Testis (tissue), 3 donors: ENCODE measurements around the gene CSMD2. TPM values are rescaled to one million over a fixed set of nuclear protein-coding genes. Genes with fewer than 3 reads are reported as not detected.

Experiments
- DNase-seq: peaks from one replicate; pipeline ENCODE4 v3.0.0-alpha.2; 2019
- H3K27ac ChIP-seq, 2 donors: fragments of 200-600 bp; sonication (generic); one replicate each; pipeline ENCODE4 v1.5.1; 2019
- H3K27me3 ChIP-seq: fragments of 200-600 bp; sonication (generic); one replicate; pipeline ENCODE4 v1.5.1; 2019
- H3K36me3 ChIP-seq: fragments of 200-600 bp; sonication (generic); one replicate; pipeline ENCODE4 v1.5.1; 2017; ENCODE audit warnings: low read depth; ENCODE audit errors: missing control alignments
- H3K4me1 ChIP-seq: fragments of 200-600 bp; sonication (generic); one replicate; pipeline ENCODE4 v1.5.1; 2019
- H3K4me3 ChIP-seq, 2 donors: fragments of 200-600 bp; sonication (generic); one replicate each; pipeline ENCODE4 v1.5.1; 2017 to 2019
- H3K9me3 ChIP-seq: fragments of 200-600 bp; sonication (generic); one replicate; pipeline ENCODE4 v1.5.1; 2017
- POLR2A ChIP-seq: fragments of 450-650 bp; IDR thresholded peaks from one replicate; pipeline ENCODE4 v1.6.1; 2017; ENCODE audit warnings: antibody characterized with exemption, mild to moderate bottlenecking, moderate library complexity
- WGBS, 2 donors: methylation state at CpG; one replicate each; pipeline ENCODE4 v1.1.5; 2018; 5-methylcytosine and 5-hydroxymethylcytosine counted together
- intact Hi-C: fragments of 100-400 bp; cut with DNase I; formaldehyde crosslinking; loops from one replicate; pipeline ENCODE4 v1.15.1; 2023; ENCODE audit warnings: low total_unique reads
- polyA plus RNA-seq: library from polyadenylated mRNA; stranded (reverse); fragments of 350-450 nt; fragmentation: Illumina TruSeq; extraction: RNeasy Lipid Tissue Mini Kit (QIAGEN cat#74804); gene quantifications from one replicate; pipeline ENCODE4 v1.2.3, GENCODE V29; 2014; ENCODE audit warnings: low read depth, low replicate concordance; ENCODE audit not compliant: insufficient read depth
- total RNA-seq, 2 donors: library from RNA; depleted of rRNA; stranded (reverse); fragments of >200 nt; gene quantifications; one replicate each; pipeline ENCODE4 v1.2.3, GENCODE V29; 2016
- TF ChIP-seq, protein P1 (sequence below), 3 experiments: fragments of 450-650 bp in 2 of 3; fragments of 200-600 bp in 1 of 3; sonication (generic) in 1 of 3; IDR thresholded peaks; one replicate each; pipeline ENCODE4 v1.5.1; 2016 to 2019; ENCODE audit warnings: antibody characterized with exemption in 3 of 3, mild to moderate bottlenecking in 2 of 3, moderate library complexity in 1 of 3

CSMD2 gene
- total and polyA plus RNA-seq, 3 donors from 2014 or later, result 1.2 to 3.8 (median 2.7) TPM

DNA sequence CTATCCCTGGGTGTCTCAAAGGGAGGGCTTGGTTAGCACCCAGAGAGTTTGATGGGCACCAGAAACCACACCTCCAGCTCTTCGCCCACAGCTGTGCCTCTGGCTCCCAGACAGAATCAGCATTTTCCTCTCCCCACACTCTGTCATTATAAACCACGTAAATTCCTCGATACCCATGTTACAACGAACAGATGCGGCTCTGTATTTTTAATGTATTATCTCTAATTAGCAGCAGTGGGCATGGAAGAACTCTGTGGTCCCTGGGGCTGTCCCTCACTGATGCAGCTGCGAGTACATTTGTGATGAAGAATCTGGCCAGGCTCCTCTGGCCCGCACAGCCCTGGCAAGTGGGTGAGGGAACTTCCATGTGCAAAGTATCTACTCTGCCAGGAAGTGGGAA, 290.4 kb downstream of the CSMD2 start:
- intact Hi-C loops, result no loop called here
- Histone ChIP-seq H3K4me3 (no peak overlapping the region), H3K36me3 (no peaks in the 10 kb centered on the region), H3K9me3 (no peaks in the 10 kb centered on the region), H3K4me1 (no peaks in the 10 kb centered on the region), H3K27ac (no peak overlapping the region), H3K27me3 (no peaks in the 10 kb centered on the region)
- 93 to 94% methylated on average over 6 to 7 of the region's 7 CpGs for WGBS, 2 donors
- TF ChIP-seq, protein P1, sequence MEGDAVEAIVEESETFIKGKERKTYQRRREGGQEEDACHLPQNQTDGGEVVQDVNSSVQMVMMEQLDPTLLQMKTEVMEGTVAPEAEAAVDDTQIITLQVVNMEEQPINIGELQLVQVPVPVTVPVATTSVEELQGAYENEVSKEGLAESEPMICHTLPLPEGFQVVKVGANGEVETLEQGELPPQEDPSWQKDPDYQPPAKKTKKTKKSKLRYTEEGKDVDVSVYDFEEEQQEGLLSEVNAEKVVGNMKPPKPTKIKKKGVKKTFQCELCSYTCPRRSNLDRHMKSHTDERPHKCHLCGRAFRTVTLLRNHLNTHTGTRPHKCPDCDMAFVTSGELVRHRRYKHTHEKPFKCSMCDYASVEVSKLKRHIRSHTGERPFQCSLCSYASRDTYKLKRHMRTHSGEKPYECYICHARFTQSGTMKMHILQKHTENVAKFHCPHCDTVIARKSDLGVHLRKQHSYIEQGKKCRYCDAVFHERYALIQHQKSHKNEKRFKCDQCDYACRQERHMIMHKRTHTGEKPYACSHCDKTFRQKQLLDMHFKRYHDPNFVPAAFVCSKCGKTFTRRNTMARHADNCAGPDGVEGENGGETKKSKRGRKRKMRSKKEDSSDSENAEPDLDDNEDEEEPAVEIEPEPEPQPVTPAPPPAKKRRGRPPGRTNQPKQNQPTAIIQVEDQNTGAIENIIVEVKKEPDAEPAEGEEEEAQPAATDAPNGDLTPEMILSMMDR (IDR thresholded peaks at IDR 0.05), result no peak
- no peak for TF ChIP-seq POLR2A
- DNase-seq, result no peak

DNA sequence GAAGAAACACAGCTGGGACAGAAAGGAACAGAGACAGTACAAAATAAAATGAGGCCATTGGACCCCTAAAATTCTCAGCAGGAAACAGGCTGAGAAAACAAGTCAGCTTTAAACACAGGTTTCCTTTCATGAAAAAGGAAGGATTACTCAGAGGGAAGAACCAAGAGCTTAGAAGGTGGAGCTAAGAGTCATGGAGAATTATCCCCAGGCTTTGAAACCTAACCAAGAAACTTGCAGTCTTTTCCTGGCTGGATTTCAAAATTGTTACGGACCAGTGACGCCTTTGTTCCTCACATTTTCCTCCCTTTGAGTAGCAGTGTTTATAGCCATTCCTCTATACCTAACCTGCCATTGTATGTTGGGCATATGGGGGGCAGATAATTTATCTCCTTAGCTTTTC, 292.3 kb downstream of the CSMD2 start:
- no peak overlapping the region for H3K27ac ChIP-seq
- no peaks in the 10 kb centered on the region for H3K4me1 ChIP-seq
- WGBS, 2 donors, result 49 to 80% methylated on average over 2 of the region's 2 CpGs
- intact Hi-C loops, result no loop called here
- no peaks in the 10 kb centered on the region for H3K27me3 ChIP-seq
- H3K4me3 ChIP-seq, result no peak overlapping the region
- no peaks in the 10 kb centered on the region for H3K9me3 ChIP-seq
- H3K36me3 ChIP-seq, result no peaks in the 10 kb centered on the region
- DNase-seq, result no peak
- TF ChIP-seq, protein P1 (IDR thresholded peaks at IDR 0.05), result no peak
- no peak for TF ChIP-seq POLR2A

DNA sequence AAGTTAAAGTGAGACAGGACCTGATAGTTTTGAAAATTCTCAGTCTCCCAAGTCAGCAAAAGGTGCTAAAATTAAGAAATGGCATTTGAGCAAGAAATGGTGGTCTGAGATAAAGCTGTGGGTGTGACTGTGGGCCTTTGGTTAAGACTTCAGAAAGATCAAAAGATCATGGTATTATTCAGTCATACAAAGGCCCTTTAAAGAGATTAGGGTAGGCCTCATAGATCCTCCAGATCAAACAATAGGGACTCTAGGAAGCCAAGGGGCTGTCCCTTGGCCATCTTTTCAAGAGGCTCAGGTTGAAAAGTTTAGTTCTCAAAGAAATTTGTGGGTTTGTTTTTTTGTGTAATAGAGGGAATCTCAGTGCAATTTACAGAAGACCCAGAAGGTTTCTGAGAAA, 292.8 kb downstream of the CSMD2 start:
- TF ChIP-seq, protein P1 (IDR thresholded peaks at IDR 0.05), result no peak
- no peak for TF ChIP-seq POLR2A
- H3K9me3 ChIP-seq, result no peaks in the 10 kb centered on the region
- no peak for DNase-seq
- no peak overlapping the region for H3K27ac ChIP-seq
- H3K4me3 ChIP-seq, result no peak overlapping the region
- no peaks in the 10 kb centered on the region for H3K36me3 ChIP-seq
- no peaks in the 10 kb centered on the region for H3K27me3 ChIP-seq
- no peaks in the 10 kb centered on the region for H3K4me1 ChIP-seq
- intact Hi-C loops, result no loop called here

DNA sequence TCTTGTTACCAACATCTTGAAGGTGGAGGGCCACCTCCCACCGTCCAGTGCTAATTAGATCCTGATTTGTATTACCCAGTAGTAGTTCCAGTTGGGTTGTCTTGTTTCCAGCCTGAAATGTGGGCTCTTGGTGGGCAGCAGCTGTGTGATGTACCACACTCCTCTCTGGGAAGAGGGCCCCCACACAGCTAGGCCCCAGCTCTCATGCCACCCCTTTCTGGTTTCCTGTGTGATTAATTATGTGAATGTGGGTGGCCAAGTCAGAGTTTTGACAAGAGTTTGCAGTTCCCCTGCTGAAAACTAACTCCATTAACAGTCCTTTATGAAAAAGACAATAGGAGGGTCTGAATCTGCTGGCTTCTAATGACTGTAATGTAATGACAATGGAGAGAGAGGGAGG, 297.3 kb downstream of the CSMD2 start:
- intact Hi-C loops, result no loop called here

DNA sequence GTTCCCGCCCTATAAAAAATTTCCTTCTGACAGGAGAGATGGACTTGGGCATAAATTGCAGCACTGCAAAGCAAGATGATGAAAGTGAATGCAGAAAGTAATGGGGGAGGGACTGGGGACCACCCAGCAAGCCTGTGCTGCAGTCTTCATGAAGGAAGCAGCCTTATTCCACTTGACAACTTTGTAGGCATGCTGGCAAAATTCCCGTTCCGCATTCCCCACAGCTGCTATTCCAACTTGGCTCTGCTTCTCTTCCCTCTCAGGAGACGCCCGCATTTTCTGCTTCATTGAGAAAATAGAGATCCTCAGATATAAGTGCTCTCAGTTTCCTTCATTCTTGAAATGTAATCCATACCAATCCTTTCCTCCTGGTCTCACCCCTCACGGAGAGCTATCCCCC, 298.7 kb downstream of the CSMD2 start:
- DNase-seq, result peak; percentile 22
- Histone ChIP-seq H3K27me3 (no peaks in the 10 kb centered on the region), H3K4me1 (no peaks in the 10 kb centered on the region), H3K4me3 (no peak overlapping the region), H3K36me3 (no peaks in the 10 kb centered on the region), H3K9me3 (no peaks in the 10 kb centered on the region), H3K27ac (no peak overlapping the region)
- intact Hi-C loops, result no loop called here
- TF ChIP-seq, protein P1 (IDR thresholded peaks at IDR 0.05), result no peak
- TF ChIP-seq POLR2A, result no peak
- 43 to 67% methylated on average over 6 of the region's 6 CpGs for WGBS, 2 donors

More for the DNA sequence above, 297.3 kb downstream of the CSMD2 start:
- H3K36me3 ChIP-seq, result no peaks in the 10 kb centered on the region
- no peaks in the 10 kb centered on the region for H3K4me1 ChIP-seq
- H3K4me3 ChIP-seq, result no peak overlapping the region
- H3K9me3 ChIP-seq, result no peaks in the 10 kb centered on the region
- DNase-seq, result no peak
- WGBS, 2 donors, result 82 to 91% methylated on average over 1 of the region's 1 CpG
- no peak for TF ChIP-seq POLR2A
- TF ChIP-seq, protein P1 (IDR thresholded peaks at IDR 0.05), result no peak
- H3K27me3 ChIP-seq, result no peaks in the 10 kb centered on the region
- no peak overlapping the region for H3K27ac ChIP-seq
